HepG2 (cell line): ENCODE data around the gene UXS1. TPM values are rescaled to one million over a fixed set of nuclear protein-coding genes. Genes with fewer than 3 reads are reported as not detected.
A peak's percentile ranks its signal among the peaks of the same experiment; 100 is the strongest.

Source experiments
- BRD4 ChIP-seq: sonication (generic); formaldehyde crosslinking; IDR thresholded peaks from 2 replicates; pipeline ENCODE4 v1.4.0; 2020; ENCODE audit warnings: missing genetic modification reagents
- ELF3 ChIP-seq: IDR thresholded peaks from 2 replicates; pipeline ENCODE4 v1.6.1; 2016; ENCODE audit warnings: missing genetic modification reagents, missing compliant biosample characterization
- ETV6 ChIP-seq: sonication (generic); formaldehyde crosslinking; conservative IDR thresholded peaks from 2 replicates; pipeline ENCODE4 v1.4.0; 2020; ENCODE audit warnings: missing genetic modification reagents
- HMG20A ChIP-seq: IDR thresholded peaks from 2 replicates; pipeline ENCODE4 v1.6.1; 2016; ENCODE audit warnings: borderline replicate concordance
- JUN ChIP-seq: sonication (generic); formaldehyde crosslinking; IDR thresholded peaks from 2 replicates; pipeline ENCODE4 v1.4.0; 2020; ENCODE audit warnings: mild to moderate bottlenecking, missing genetic modification reagents
- NFAT5 ChIP-seq: sonication (generic); formaldehyde crosslinking; IDR thresholded peaks from 2 replicates; pipeline ENCODE4 v1.4.0; 2020; ENCODE audit warnings: missing genetic modification reagents
- PAWR ChIP-seq: sonication (generic); formaldehyde crosslinking; IDR thresholded peaks from 2 replicates; pipeline ENCODE4 v1.4.0; 2020; ENCODE audit warnings: missing genetic modification reagents, mild to moderate bottlenecking, borderline replicate concordance
- PRDM10 ChIP-seq: sonication (generic); formaldehyde crosslinking; IDR thresholded peaks from 2 replicates; pipeline ENCODE4 v1.4.0; 2020; ENCODE audit warnings: low read depth, missing genetic modification reagents
- RERE ChIP-seq: IDR thresholded peaks from 2 replicates; pipeline ENCODE4 v1.6.1; 2016; ENCODE audit warnings: low read depth, missing genetic modification reagents, missing compliant biosample characterization
- SP140L ChIP-seq: sonication (generic); formaldehyde crosslinking; IDR thresholded peaks from 2 replicates; pipeline ENCODE4 v1.4.0; 2020; ENCODE audit warnings: missing genetic modification reagents, borderline replicate concordance
- ZNF782 ChIP-seq: sonication (generic); formaldehyde crosslinking; IDR thresholded peaks from 2 replicates; pipeline ENCODE4 v1.4.0; 2020; ENCODE audit warnings: missing genetic modification reagents, mild to moderate bottlenecking, borderline replicate concordance
- polyA plus RNA-seq, 8 experiments: library from polyadenylated mRNA; depleted of rRNA in 3 of 8; stranded (reverse) in 7 of 8; unstranded in 1 of 8; fragments of >200 nt; fragmentation: Illumina TruSeq in 4 of 8; extraction: Trizol in 4 of 8; gene quantifications; 2 replicates each; pipeline versions ENCODE4 v1.2.1 to v1.2.3, GENCODE V29; 2011 to 2016; ENCODE audit warnings: low read depth in 4 of 8, missing spikeins in 1 of 8, mixed read lengths in 1 of 8; ENCODE audit not compliant: insufficient read depth in 1 of 8
- total RNA-seq, 5 experiments: library from RNA; depleted of rRNA; stranded (reverse); fragments of >200 nt; fragmentation: Illumina TruSeq; extraction: Trizol; gene quantifications; 2 replicates each; pipeline ENCODE4 v1.2.3, GENCODE V29; 2016; ENCODE audit warnings: low read depth in 1 of 5

Gene UXS1
- total and polyA plus RNA-seq, 2 of the 13 experiments (the other 11 are each of a cell fraction or from before 2014, with no cell fraction given): 53.3 to 110 TPM

- no peak for TF ChIP-seq NFAT5 (CRISPR knock-in tag)
- no peak for TF ChIP-seq PAWR (CRISPR knock-in tag)
- TF ChIP-seq ZNF782 (CRISPR knock-in tag): no peak
- peak; percentile 9; the same call in 1 of the 2 replicates for TF ChIP-seq HMG20A
- no peak; the same call in 1 of the 2 replicates for TF ChIP-seq BRD4 (CRISPR knock-in tag)
- 0 out of 2 replicates have a peak, but pooled peaks have one; percentile 57 for TF ChIP-seq SP140L (CRISPR knock-in tag)
- TF ChIP-seq ETV6 (CRISPR knock-in tag): no peak; the same call in 1 of the 2 replicates
- 0 out of 2 replicates have a peak, but pooled peaks have one; percentile 19 for TF ChIP-seq RERE
- no peak for TF ChIP-seq ELF3 (CRISPR knock-in tag)
- 0 out of 2 replicates have a peak, but pooled peaks have one; percentile 63 for TF ChIP-seq PRDM10 (CRISPR knock-in tag)
- TF ChIP-seq JUN (CRISPR knock-in tag): no peak
Observed at GRCh38 chr2:106193977-106194778, at the start of gene UXS1 (continued).
